K562 (cell line): ENCODE data around the gene NACC1. TPM values are rescaled to one million over a fixed set of nuclear protein-coding genes. Genes with fewer than 3 reads are reported as not detected.

Experiments used
- ATAC-seq: fragments of 200-7000 bp; cut with Tn5 transposase; 3 replicates; pipeline ENCODE4 v1.9.1; 2020; ENCODE audit warnings: moderate library complexity
- BruUV-seq: library from RNA; stranded (reverse); fragments of 400-500 nt; replicated peaks from 2 replicates; lab custom pipeline; 2021; lab: Mats Ljungman, UMichigan
- CTCF ChIA-PET: fragments of 300-600 bp; formaldehyde crosslinking; extraction: SDS; loops from one replicate; lab custom pipeline; 2021; ENCODE audit warnings: low intra/inter-chr PET ratio; lab: Yijun Ruan, JAX
- POLR2A ChIA-PET: fragments of 300-600, 350-650 bp; sonication (Branson Sonifier 250); formaldehyde crosslinking; extraction: SDS; loops from one replicate; lab custom pipeline; 2021; ENCODE audit warnings: antibody characterized with exemption, inconsistent platforms; lab: Yijun Ruan, JAX
- DNase-seq, 4 experiments: peaks; one replicate each; pipeline versions ENCODE4 v3.0.0 to v3.0.0-alpha.2; 2011 to 2018; ENCODE audit warnings: low spot score in 3 of 4, mixed read lengths in 3 of 4; ENCODE audit errors: extremely low read depth in 1 of 4
- FAIRE-seq: peaks from 2 replicates; lab custom pipeline; 2011; peaks lifted over from hg19 to GRCh38; lab: Jason Lieb, UNC
- H2AFZ ChIP-seq: 2 replicates; pipeline ENCODE4 v1.6.0; 2011; ENCODE audit warnings: low read depth, low read length, control low read depth, inconsistent platforms
- H3K27ac ChIP-seq: fragments of 200-600 bp; 3 replicates; pipeline ENCODE4 v1.8.0; 2011; ENCODE audit warnings: low read depth, mild to moderate bottlenecking, control low read depth, inconsistent platforms, low read length, moderate library complexity, mixed read lengths; ENCODE audit errors: extremely low read depth
- H3K27me3 ChIP-seq, 2 experiments: fragments of 300-600 bp in 1 of 2; 2 replicates in 1 of 2; 3 replicates in 1 of 2; pipeline versions ENCODE4 v1.6.0 to v1.8.0; 2011; ENCODE audit warnings: inconsistent platforms in 2 of 2, low read length in 2 of 2, mild to moderate bottlenecking in 1 of 2, mixed read lengths in 1 of 2, moderate library complexity in 1 of 2; ENCODE audit not compliant: control insufficient read depth in 2 of 2, insufficient read depth in 2 of 2
- H3K36me3 ChIP-seq: fragments of 300-600 bp; 3 replicates; pipeline ENCODE4 v1.8.0; 2011; ENCODE audit warnings: mild to moderate bottlenecking, low read length, inconsistent platforms; ENCODE audit not compliant: control insufficient read depth, insufficient read depth
- H3K4me1 ChIP-seq, 2 experiments: fragments of 200-600 bp in 1 of 2; replicated peaks in 1 of 2; 2 replicates in 1 of 2; 3 replicates in 1 of 2; pipeline versions ENCODE4 v1.5.1 to v1.8.0; 2011; ENCODE audit warnings: inconsistent platforms in 2 of 2, low read length in 2 of 2, mild to moderate bottlenecking in 1 of 2, mixed read lengths in 1 of 2, moderate library complexity in 1 of 2; ENCODE audit not compliant: control insufficient read depth in 2 of 2, insufficient read depth in 2 of 2
- H3K4me2 ChIP-seq: 2 replicates; pipeline ENCODE4 v1.6.1; 2011; ENCODE audit warnings: low read length, control low read depth, inconsistent platforms, mixed read lengths; ENCODE audit not compliant: insufficient read depth
- H3K4me3 ChIP-seq: fragments of 200-600 bp; sonication (generic), shearing (Covaris generic); 2 replicates; pipeline ENCODE4 v1.5.1; 2016; ENCODE audit warnings: control low read depth, inconsistent platforms
- H3K79me2 ChIP-seq: fragments of 200-600 bp; 3 replicates; pipeline ENCODE4 v1.8.0; 2011; ENCODE audit warnings: low read length, inconsistent platforms; ENCODE audit not compliant: control insufficient read depth, insufficient read depth
- H3K9ac ChIP-seq, 2 experiments: 2 replicates each; pipeline versions ENCODE4 v1.6.0 to v1.6.1; 2011; ENCODE audit warnings: low read depth in 2 of 2, low read length in 2 of 2, control low read depth in 1 of 2, inconsistent platforms in 1 of 2, mild to moderate bottlenecking in 1 of 2, mixed read lengths in 1 of 2; ENCODE audit not compliant: insufficient read depth in 1 of 2
- H3K9me1 ChIP-seq: one replicate; pipeline ENCODE4 v1.6.0; 2011; ENCODE audit warnings: inconsistent platforms, mild to moderate bottlenecking, low read length, moderate library complexity; ENCODE audit not compliant: control insufficient read depth, insufficient read depth
- H3K9me3 ChIP-seq: replicated peaks from 2 replicates; pipeline ENCODE4 v1.5.1; 2011; ENCODE audit warnings: low read depth, low read length, inconsistent platforms; ENCODE audit not compliant: control insufficient read depth, insufficient read depth
- H4K20me1 ChIP-seq: replicated peaks from 2 replicates; pipeline ENCODE4 v1.6.1; 2011; ENCODE audit warnings: low read length, inconsistent platforms, mixed read lengths; ENCODE audit not compliant: control insufficient read depth, insufficient read depth
- ADNP ChIP-seq: fragments of 200-800 bp; sonication (Bioruptor generic); IDR thresholded peaks from 2 replicates; pipeline ENCODE4 v1.6.1; 2016; ENCODE audit warnings: missing genetic modification characterization, missing compliant biosample characterization
- EZH2 ChIP-seq: IDR thresholded peaks from 2 replicates; pipeline ENCODE4 v1.6.1; 2012; ENCODE audit warnings: low read depth, mild to moderate bottlenecking, inconsistent platforms, low read length, borderline replicate concordance
- HDGF ChIP-seq: fragments of 450-650 bp; IDR thresholded peaks from 2 replicates; pipeline ENCODE4 v1.6.1; 2016
- RCOR1 ChIP-seq, 2 experiments: IDR thresholded peaks; 2 replicates each; pipeline ENCODE4 v1.6.1; 2012; ENCODE audit warnings: low read depth in 2 of 2, low read length in 2 of 2, borderline replicate concordance in 1 of 2, improper control_type of control experiment in 1 of 2
- RFX5 ChIP-seq: IDR thresholded peaks from 2 replicates; pipeline ENCODE4 v1.6.1; 2011; ENCODE audit warnings: low read depth, mild to moderate bottlenecking, improper control_type of control experiment, low read length
- WGBS: fragments of 100-300 bp; shearing (Covaris generic); methylation state at CpG from one replicate; pipeline ENCODE4 v1.1.6; 2016; ENCODE audit warnings: low coverage, mixed read lengths; ENCODE audit not compliant: insufficient coverage; ENCODE audit errors: missing lambda C conversion rate; 5-methylcytosine and 5-hydroxymethylcytosine counted together
- in situ Hi-C: fragments of 300-500 bp; cut with MboI; formaldehyde crosslinking; loops from 4 replicates; pipeline ENCODE4 v1.15.0; 2018; ENCODE audit warnings: inconsistent platforms, mixed read lengths
- intact Hi-C: fragments of 100-400 bp; cut with micrococcal nuclease; formaldehyde crosslinking; loops from 2 replicates; pipeline ENCODE4 v1.14.2; 2022
- polyA plus RNA-seq, 8 experiments: library from polyadenylated mRNA; depleted of rRNA in 4 of 8; stranded (reverse) in 5 of 8; unstranded in 3 of 8; fragments of >200 nt; fragmentation: Nextera tagmentation in 2 of 8; fragmentation: Illumina TruSeq in 1 of 8; extraction: Ambion mirVana in 2 of 8; extraction: Trizol in 1 of 8; gene quantifications; 2 replicates each; pipeline versions ENCODE4 v1.2.1 to v1.2.3, GENCODE V29; 2011 to 2014; ENCODE audit warnings: inconsistent platforms in 1 of 8, missing spikeins in 1 of 8
- total RNA-seq, 7 experiments: library from RNA; depleted of rRNA in 6 of 7; stranded (reverse); fragments of >200 nt in 6 of 7; fragmentation: Illumina TruSeq in 2 of 7; extraction: Trizol in 2 of 7; gene quantifications; 2 replicates each; pipeline versions ENCODE4 v1.2.1 to v1.2.3, GENCODE V29; 2011 to 2021; ENCODE audit warnings: low replicate concordance in 1 of 7
- TF ChIP-seq, protein P1 (sequence below): fragments of 250-450 bp; sonication (Bioruptor Pico); IDR thresholded peaks from 2 replicates; pipeline ENCODE4 v1.8.0; 2022; ENCODE audit warnings: inconsistent platforms
- TF ChIP-seq, protein P2 (sequence below), 2 experiments: IDR thresholded peaks in 1 of 2; conservative IDR thresholded peaks in 1 of 2; 2 replicates each; pipeline ENCODE4 v1.6.1; 2016; ENCODE audit warnings: low read depth in 2 of 2, mild to moderate bottlenecking in 1 of 2, missing compliant biosample characterization in 1 of 2, missing genetic modification characterization in 1 of 2, moderate library complexity in 1 of 2
- TF ChIP-seq, protein P3 (sequence below): fragments of 450-650 bp; IDR thresholded peaks from 2 replicates; pipeline ENCODE4 v1.6.1; 2016; ENCODE audit warnings: borderline replicate concordance

Gene NACC1
- total and polyA plus RNA-seq, 9 of the 15 experiments (the other 6 are each of a cell fraction or from before 2014, with no cell fraction given), result 0.04 to 96.6 (median 25.8) TPM

DNA sequence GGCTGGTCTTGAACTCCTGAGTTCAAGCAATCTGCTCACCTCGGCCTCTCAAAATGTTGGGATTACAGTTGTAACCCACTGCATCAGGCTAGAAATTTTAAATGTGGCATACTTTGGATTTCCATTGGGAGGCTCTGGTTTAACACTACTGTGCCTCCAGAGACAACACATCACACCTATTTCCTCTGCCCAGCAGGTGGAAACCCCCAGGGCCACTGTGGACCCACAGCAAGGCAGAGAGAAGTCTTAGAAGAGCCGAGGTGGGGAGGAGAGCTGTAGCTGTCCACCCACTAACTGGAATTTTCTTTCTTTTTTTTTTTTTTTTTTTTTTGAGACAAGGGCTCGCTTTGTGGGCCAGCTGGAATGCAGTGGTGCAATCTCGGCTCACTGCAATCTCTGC is 71.5 kb downstream of the NACC1 start:
- Histone ChIP-seq H3K27me3 (no peaks in the 10 kb centered on the region), H3K9me1 (no peaks in the 10 kb centered on the region), H3K9ac (no peak overlapping the region), H3K4me1 (peaks cover 0 to 6% of the 10 kb centered on the region in 2 experiments; a peak in 2 of 5 replicates), H3K9me3 (no peaks in the 10 kb centered on the region), H3K4me2 (no peak overlapping the region), H3K36me3 (no peaks in the 10 kb centered on the region), H4K20me1 (no peaks in the 10 kb centered on the region), H3K4me3 (no peak overlapping the region), H3K27ac (no peak overlapping the region), H3K79me2 (no peaks in the 10 kb centered on the region), H2AFZ (no peak overlapping the region)
- no peak for FAIRE-seq
- DNase-seq, result no peak
- 60% methylated on average over 3 of the region's 4 CpGs for WGBS
- TF ChIP-seq, protein P1, sequence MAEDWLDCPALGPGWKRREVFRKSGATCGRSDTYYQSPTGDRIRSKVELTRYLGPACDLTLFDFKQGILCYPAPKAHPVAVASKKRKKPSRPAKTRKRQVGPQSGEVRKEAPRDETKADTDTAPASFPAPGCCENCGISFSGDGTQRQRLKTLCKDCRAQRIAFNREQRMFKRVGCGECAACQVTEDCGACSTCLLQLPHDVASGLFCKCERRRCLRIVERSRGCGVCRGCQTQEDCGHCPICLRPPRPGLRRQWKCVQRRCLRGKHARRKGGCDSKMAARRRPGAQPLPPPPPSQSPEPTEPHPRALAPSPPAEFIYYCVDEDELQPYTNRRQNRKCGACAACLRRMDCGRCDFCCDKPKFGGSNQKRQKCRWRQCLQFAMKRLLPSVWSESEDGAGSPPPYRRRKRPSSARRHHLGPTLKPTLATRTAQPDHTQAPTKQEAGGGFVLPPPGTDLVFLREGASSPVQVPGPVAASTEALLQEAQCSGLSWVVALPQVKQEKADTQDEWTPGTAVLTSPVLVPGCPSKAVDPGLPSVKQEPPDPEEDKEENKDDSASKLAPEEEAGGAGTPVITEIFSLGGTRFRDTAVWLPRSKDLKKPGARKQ (CRISPR knock-in tag), result no peak
- TF ChIP-seq, protein P2, sequence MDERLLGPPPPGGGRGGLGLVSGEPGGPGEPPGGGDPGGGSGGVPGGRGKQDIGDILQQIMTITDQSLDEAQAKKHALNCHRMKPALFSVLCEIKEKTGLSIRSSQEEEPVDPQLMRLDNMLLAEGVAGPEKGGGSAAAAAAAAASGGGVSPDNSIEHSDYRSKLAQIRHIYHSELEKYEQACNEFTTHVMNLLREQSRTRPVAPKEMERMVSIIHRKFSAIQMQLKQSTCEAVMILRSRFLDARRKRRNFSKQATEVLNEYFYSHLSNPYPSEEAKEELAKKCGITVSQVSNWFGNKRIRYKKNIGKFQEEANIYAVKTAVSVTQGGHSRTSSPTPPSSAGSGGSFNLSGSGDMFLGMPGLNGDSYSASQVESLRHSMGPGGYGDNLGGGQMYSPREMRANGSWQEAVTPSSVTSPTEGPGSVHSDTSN (CRISPR knock-in tag; IDR thresholded peaks at IDR 0.05; ENCODE audit: low read depth), result no peak
- TF ChIP-seq, protein P2 (tag; conservative IDR thresholded peaks at IDR 0.05; ENCODE audit: low read depth), result no peak
- TF ChIP-seq, protein P3, sequence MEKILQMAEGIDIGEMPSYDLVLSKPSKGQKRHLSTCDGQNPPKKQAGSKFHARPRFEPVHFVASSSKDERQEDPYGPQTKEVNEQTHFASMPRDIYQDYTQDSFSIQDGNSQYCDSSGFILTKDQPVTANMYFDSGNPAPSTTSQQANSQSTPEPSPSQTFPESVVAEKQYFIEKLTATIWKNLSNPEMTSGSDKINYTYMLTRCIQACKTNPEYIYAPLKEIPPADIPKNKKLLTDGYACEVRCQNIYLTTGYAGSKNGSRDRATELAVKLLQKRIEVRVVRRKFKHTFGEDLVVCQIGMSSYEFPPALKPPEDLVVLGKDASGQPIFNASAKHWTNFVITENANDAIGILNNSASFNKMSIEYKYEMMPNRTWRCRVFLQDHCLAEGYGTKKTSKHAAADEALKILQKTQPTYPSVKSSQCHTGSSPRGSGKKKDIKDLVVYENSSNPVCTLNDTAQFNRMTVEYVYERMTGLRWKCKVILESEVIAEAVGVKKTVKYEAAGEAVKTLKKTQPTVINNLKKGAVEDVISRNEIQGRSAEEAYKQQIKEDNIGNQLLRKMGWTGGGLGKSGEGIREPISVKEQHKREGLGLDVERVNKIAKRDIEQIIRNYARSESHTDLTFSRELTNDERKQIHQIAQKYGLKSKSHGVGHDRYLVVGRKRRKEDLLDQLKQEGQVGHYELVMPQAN, result no peak
- TF ChIP-seq EZH2 (no peak), HDGF (no peak), RFX5 (no peak), ADNP (tag) (no peak), RCOR1 (IDR thresholded peaks at IDR 0.05; ENCODE audit: borderline replicate concordance in 1 of 2, low read depth in 2 of 2, low read length in 2 of 2) (no peak)
- BruUV-seq, result no TSS peak
- ChIA-PET CTCF (no interaction called here), POLR2A (interaction anchor here (1.0 to 1.1 kb wide), 2 partner anchors 34 to 37 kb away, joined by 4 read pairs; no protein-coding TSS in a partner anchor)
- in situ Hi-C loops, result no loop called here
- no peak for ATAC-seq
- intact Hi-C loops, result no loop called here
